PC-9 (cell line): Measurements from ENCODE around the gene ARHGAP6. TPM values are rescaled to one million over a fixed set of nuclear protein-coding genes. Genes with fewer than 3 reads are reported as not detected.

Experiments used
- BruUV-seq: library from RNA; stranded (reverse); fragments of 400-500 nt; replicated peaks from 2 replicates; lab custom pipeline; 2021; lab: Mats Ljungman, UMichigan
- CTCF ChIA-PET: fragments of 300-600 bp; sonication (Branson Sonifier 250); formaldehyde crosslinking; loops from one replicate; lab custom pipeline; 2022; ENCODE audit warnings: antibody characterized with exemption; lab: Charles Lee
- POLR2A ChIA-PET: fragments of 300-600 bp; sonication (Branson Sonifier 250); formaldehyde crosslinking; loops from one replicate; lab custom pipeline; 2022; ENCODE audit warnings: antibody characterized with exemption; ENCODE audit not compliant: unreplicated experiment; lab: Charles Lee
- DNase-seq, 2 experiments: peaks; one replicate each; pipeline versions ENCODE4 v3.0.0 to v3.0.0-alpha.2; 2015 to 2022; ENCODE audit warnings: mixed read lengths in 1 of 2
- H2AFZ ChIP-seq: fragments of 200-600 bp; sonication (generic); 2 replicates; pipeline ENCODE4 v1.8.1; 2017; ENCODE audit warnings: antibody characterized with exemption
- H3F3A ChIP-seq: fragments of 200-600 bp; sonication (generic); 2 replicates; pipeline ENCODE4 v1.8.1; 2017; ENCODE audit warnings: antibody characterized with exemption, mild to moderate bottlenecking, low read depth; ENCODE audit not compliant: insufficient read depth
- H3K27ac ChIP-seq: fragments of 200-600 bp; sonication (generic); 2 replicates; pipeline ENCODE4 v1.6.1; 2016; ENCODE audit warnings: mixed run types
- H3K27me3 ChIP-seq: fragments of 200-600 bp; sonication (generic); 2 replicates; pipeline ENCODE4 v1.6.1; 2016; ENCODE audit warnings: low read depth, mixed run types; ENCODE audit not compliant: insufficient read depth
- H3K36me3 ChIP-seq: fragments of 200-600 bp; sonication (generic); 2 replicates; pipeline ENCODE4 v1.6.1; 2016; ENCODE audit warnings: low read depth, mixed run types
- H3K4me1 ChIP-seq: fragments of 200-600 bp; sonication (generic); replicated peaks from 2 replicates; pipeline ENCODE4 v1.6.1; 2016; ENCODE audit warnings: mixed run types; ENCODE audit not compliant: insufficient read depth
- H3K4me2 ChIP-seq: fragments of 200-600 bp; sonication (generic); 2 replicates; pipeline ENCODE4 v1.6.1; 2017; ENCODE audit warnings: mixed run types
- H3K4me3 ChIP-seq: fragments of 200-600 bp; sonication (generic); 2 replicates; pipeline ENCODE4 v1.6.1; 2016; ENCODE audit warnings: mixed run types
- H3K79me2 ChIP-seq: fragments of 200-600 bp; sonication (generic); 2 replicates; pipeline ENCODE4 v1.6.1; 2017; ENCODE audit warnings: low read depth, mixed run types
- H3K9me2 ChIP-seq: fragments of 200-600 bp; sonication (generic); 2 replicates; pipeline ENCODE4 v1.8.1; 2017; ENCODE audit warnings: mild to moderate bottlenecking; ENCODE audit not compliant: insufficient read depth
- H3K9me3 ChIP-seq: fragments of 200-600 bp; sonication (generic); 2 replicates; pipeline ENCODE4 v1.8.1; 2016; ENCODE audit warnings: low read depth; ENCODE audit not compliant: insufficient read depth
- H4K20me1 ChIP-seq: fragments of 200-600 bp; sonication (generic); 2 replicates; pipeline ENCODE4 v1.8.1; 2017; ENCODE audit not compliant: insufficient read depth
- EZH2 ChIP-seq: fragments of 200-600 bp; sonication (generic); IDR thresholded peaks from 2 replicates; pipeline ENCODE4 v1.8.0; 2017; ENCODE audit warnings: antibody characterized with exemption, low read depth
- intact Hi-C: fragments of 100-400 bp; cut with micrococcal nuclease; formaldehyde crosslinking; loops from one replicate; pipeline ENCODE4 v1.10.0; 2022; ENCODE audit not compliant: unreplicated experiment
- total RNA-seq: library from RNA; stranded (reverse); gene quantifications from 2 replicates; pipeline ENCODE4 v1.2.3, GENCODE V29; 2021
- TF ChIP-seq, protein P1 (sequence below): fragments of 200-600 bp; sonication (generic); conservative IDR thresholded peaks from 2 replicates; pipeline ENCODE4 v1.6.1; 2017; ENCODE audit warnings: mixed run types, antibody characterized with exemption, mild to moderate bottlenecking, moderate library complexity

Gene ARHGAP6
- total RNA-seq, 1 experiment from 2014 or later = not detected

DNA sequence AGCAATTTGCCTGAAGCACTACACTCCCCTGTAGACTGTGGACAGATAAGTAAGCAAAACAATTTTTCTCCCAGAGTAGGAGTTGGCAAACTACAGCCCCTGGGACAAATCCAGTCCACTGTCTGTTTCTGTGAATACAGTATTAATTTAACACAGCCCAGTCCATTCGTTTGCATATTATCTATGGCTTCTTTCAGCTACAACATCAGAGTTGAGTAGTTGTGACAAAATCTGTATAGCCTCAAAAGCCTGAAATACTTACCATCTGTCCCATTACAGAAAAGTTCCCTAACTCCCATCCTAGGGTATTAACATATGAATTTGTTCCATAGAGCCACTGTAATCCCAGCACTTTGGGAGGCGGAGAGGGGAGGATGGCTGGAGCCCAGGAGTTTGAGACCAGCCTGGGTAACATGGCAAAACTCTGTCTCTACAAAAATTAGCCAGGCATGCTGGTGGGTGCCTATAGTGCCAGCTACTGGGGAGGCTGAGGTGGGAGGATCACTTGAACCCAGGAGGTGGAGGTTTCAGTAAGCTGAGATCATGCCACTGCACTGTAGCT is 319.5 kb downstream of the ARHGAP6 start:
- Histone ChIP-seq H3F3A (no peaks in the 10 kb centered on the region), H3K4me3 (no peak overlapping the region), H3K36me3 (no peaks in the 10 kb centered on the region), H2AFZ (no peak overlapping the region), H3K27ac (no peak overlapping the region), H4K20me1 (no peaks in the 10 kb centered on the region), H3K9me3 (no peaks in the 10 kb centered on the region), H3K4me2 (no peak overlapping the region), H3K9me2 (no peaks in the 10 kb centered on the region), H3K4me1 (no peaks in the 10 kb centered on the region), H3K27me3 (no peaks in the 10 kb centered on the region), H3K79me2 (no peaks in the 10 kb centered on the region)
- intact Hi-C loops = no loop called here
- no peak for DNase-seq
- ChIA-PET POLR2A (no interaction called here), CTCF (no interaction called here)
- BruUV-seq = no TSS peak
- TF ChIP-seq, protein P1, sequence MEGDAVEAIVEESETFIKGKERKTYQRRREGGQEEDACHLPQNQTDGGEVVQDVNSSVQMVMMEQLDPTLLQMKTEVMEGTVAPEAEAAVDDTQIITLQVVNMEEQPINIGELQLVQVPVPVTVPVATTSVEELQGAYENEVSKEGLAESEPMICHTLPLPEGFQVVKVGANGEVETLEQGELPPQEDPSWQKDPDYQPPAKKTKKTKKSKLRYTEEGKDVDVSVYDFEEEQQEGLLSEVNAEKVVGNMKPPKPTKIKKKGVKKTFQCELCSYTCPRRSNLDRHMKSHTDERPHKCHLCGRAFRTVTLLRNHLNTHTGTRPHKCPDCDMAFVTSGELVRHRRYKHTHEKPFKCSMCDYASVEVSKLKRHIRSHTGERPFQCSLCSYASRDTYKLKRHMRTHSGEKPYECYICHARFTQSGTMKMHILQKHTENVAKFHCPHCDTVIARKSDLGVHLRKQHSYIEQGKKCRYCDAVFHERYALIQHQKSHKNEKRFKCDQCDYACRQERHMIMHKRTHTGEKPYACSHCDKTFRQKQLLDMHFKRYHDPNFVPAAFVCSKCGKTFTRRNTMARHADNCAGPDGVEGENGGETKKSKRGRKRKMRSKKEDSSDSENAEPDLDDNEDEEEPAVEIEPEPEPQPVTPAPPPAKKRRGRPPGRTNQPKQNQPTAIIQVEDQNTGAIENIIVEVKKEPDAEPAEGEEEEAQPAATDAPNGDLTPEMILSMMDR = no peak
- TF ChIP-seq EZH2 = no peak

DNA sequence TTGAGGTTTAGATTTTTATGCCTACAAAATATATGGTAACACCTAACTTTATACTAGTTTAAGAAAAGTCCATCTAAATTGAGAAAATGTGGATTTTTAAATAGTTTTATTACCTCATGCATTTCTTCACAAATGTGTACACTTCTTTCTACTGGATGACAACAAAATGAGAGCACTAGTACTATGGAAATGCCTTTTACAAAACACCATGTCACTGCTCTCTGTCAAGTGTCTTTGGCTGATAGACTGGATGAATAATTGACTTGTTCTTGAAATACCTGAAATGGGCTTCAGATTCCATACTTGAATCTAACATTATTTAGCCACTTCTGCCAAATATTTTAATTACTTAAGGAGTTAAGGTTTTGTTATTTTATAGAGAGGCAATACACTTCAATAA is 323.0 kb downstream of the ARHGAP6 start:
- Histone ChIP-seq H3K27me3 (no peaks in the 10 kb centered on the region), H3K4me1 (no peaks in the 10 kb centered on the region), H4K20me1 (no peaks in the 10 kb centered on the region), H3K4me3 (no peak overlapping the region), H3K27ac (no peak overlapping the region), H3K79me2 (no peaks in the 10 kb centered on the region), H3K9me2 (no peaks in the 10 kb centered on the region), H3F3A (no peaks in the 10 kb centered on the region), H3K4me2 (no peak overlapping the region), H3K36me3 (no peaks in the 10 kb centered on the region), H3K9me3 (no peaks in the 10 kb centered on the region), H2AFZ (no peak overlapping the region)
- POLR2A ChIA-PET = no interaction called here
- TF ChIP-seq EZH2 = no peak
- TF ChIP-seq, protein P1 = no peak
- intact Hi-C loops = no loop called here
- DNase-seq = no peak
- CTCF ChIA-PET = no interaction called here
- no TSS peak for BruUV-seq

DNA sequence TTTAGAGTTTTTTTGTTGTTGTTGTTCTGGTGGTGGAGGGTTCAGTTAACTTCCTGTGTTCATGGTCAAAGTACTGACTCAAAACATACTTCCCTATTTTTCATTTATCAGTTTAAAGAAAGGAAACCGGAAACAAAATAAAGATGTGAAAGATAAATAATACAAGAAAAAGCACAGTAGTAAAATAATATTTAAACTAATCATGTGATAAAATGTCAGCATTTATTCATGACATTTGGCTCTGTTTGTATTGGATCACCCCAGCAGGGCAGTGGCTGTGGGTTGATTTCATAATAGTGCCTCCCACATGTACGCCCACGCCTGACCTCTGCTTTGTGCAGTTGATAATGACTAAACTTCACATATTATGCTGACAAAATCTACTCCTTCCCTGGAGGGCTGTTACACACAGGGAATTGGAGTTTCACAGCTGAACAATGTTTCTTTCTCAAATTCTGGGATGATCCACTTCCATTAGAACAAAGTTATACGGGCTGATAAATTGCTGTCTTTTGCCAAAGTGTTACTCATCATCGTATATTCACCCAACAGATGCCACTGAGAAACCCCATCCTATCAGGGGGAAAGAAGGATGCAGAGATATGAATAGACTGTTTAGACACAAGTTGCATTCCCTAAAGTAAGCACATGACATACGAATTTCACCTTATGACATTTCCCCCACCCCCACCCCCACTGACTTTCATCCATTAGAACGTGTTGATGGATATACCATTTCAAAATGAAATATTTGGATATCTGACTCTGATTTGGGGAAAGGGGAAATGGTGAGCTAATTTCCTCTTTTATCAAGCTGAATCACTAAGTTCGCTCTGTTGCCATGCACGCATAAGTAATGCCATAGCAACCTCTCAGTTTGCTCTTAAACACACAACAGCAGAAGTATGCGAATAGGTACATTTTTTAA is 324.2 kb downstream of the ARHGAP6 start:
- no peaks in the 10 kb centered on the region for H3K36me3 ChIP-seq
- no peak overlapping the region for H3K27ac ChIP-seq
- intact Hi-C loops = no loop called here
- TF ChIP-seq EZH2 = no peak
- TF ChIP-seq, protein P1 = no peak
- H3K79me2 ChIP-seq = no peaks in the 10 kb centered on the region
- no peaks in the 10 kb centered on the region for H3K4me1 ChIP-seq
- no peaks in the 10 kb centered on the region for H3F3A ChIP-seq
- H3K4me2 ChIP-seq = no peak overlapping the region
- H3K27me3 ChIP-seq = no peaks in the 10 kb centered on the region
- POLR2A ChIA-PET = no interaction called here
- H4K20me1 ChIP-seq = no peaks in the 10 kb centered on the region
- DNase-seq = no peak
- no peak overlapping the region for H2AFZ ChIP-seq
- CTCF ChIA-PET = interaction anchor here (0.6 kb wide), 1 partner anchor 336 kb away, joined by 4 read pairs; no protein-coding TSS in a partner anchor
- BruUV-seq = no TSS peak
- no peaks in the 10 kb centered on the region for H3K9me2 ChIP-seq
- no peaks in the 10 kb centered on the region for H3K9me3 ChIP-seq
- no peak overlapping the region for H3K4me3 ChIP-seq
